GM23338 (cell line): ENCODE results near the gene GSS. TPM values are rescaled to one million over a fixed set of nuclear protein-coding genes. Genes with fewer than 3 reads are reported as not detected.

ENCODE experiments used
- CREB1 ChIP-seq: fragments of 250-450 bp; sonication (Bioruptor Pico); IDR thresholded peaks from 2 replicates; pipeline ENCODE4 v1.5.0; 2020; ENCODE audit warnings: low read depth, mild to moderate bottlenecking, moderate library complexity
- CTCF ChIP-seq, 2 experiments: fragments of 200-600 bp in 1 of 2; sonication (generic) in 1 of 2; conservative IDR thresholded peaks; 2 replicates each; pipeline versions ENCODE4 v1.5.1 to v1.6.1; 2016 to 2017; ENCODE audit warnings: antibody characterized with exemption in 2 of 2, low read depth in 2 of 2, mild to moderate bottlenecking in 2 of 2, moderate library complexity in 1 of 2
- EZH2 ChIP-seq: fragments of 200-600 bp; sonication (generic); IDR thresholded peaks from one replicate; pipeline ENCODE4 v1.8.0; 2017; ENCODE audit warnings: antibody characterized with exemption, mild to moderate bottlenecking, low read depth; ENCODE audit not compliant: unreplicated experiment
- EZH2phosphoT487 ChIP-seq: fragments of 200-600 bp; sonication (generic); IDR thresholded peaks from one replicate; pipeline ENCODE4 v1.8.1; 2018; ENCODE audit warnings: antibody characterized with exemption; ENCODE audit not compliant: unreplicated experiment
- JUNB ChIP-seq: IDR thresholded peaks from one replicate; pipeline ENCODE4 v1.6.1; 2016; ENCODE audit warnings: antibody characterized with exemption; ENCODE audit not compliant: unreplicated experiment
- NANOG ChIP-seq: IDR thresholded peaks from 2 replicates; pipeline ENCODE4 v1.6.1; 2016; ENCODE audit warnings: antibody characterized with exemption, borderline replicate concordance
- POLR2AphosphoS5 ChIP-seq: IDR thresholded peaks from 2 replicates; pipeline ENCODE4 v1.6.1; 2016; ENCODE audit warnings: antibody characterized with exemption, low read depth
- STAT1 ChIP-seq: IDR thresholded peaks from one replicate; pipeline ENCODE4 v1.6.1; 2016; ENCODE audit warnings: antibody characterized with exemption; ENCODE audit not compliant: unreplicated experiment
- ZNF114 ChIP-seq: fragments of 250-450 bp; sonication (Bioruptor Pico); IDR thresholded peaks from 2 replicates; pipeline ENCODE4 v1.5.0; 2020; ENCODE audit warnings: mild to moderate bottlenecking, moderate library complexity
- ZNF331 ChIP-seq: fragments of 250-450 bp; sonication (Bioruptor Pico); IDR thresholded peaks from 2 replicates; pipeline ENCODE4 v1.5.0; 2020; ENCODE audit warnings: low read depth, mild to moderate bottlenecking, moderate library complexity
- ZNF462 ChIP-seq: fragments of 250-450 bp; sonication (Bioruptor Pico); IDR thresholded peaks from 2 replicates; pipeline ENCODE4 v1.5.0; 2020; ENCODE audit warnings: mild to moderate bottlenecking, moderate library complexity
- polyA plus RNA-seq: library from polyadenylated mRNA; unstranded; fragments of >200 nt; fragmentation: Nextera tagmentation; extraction: Ambion mirVana; gene quantifications from 2 replicates; pipeline ENCODE4 v1.2.1, GENCODE V29; 2016
- total RNA-seq: library from RNA; depleted of rRNA; stranded (reverse); fragments of >200 nt; shearing (Covaris generic); gene quantifications from 2 replicates; pipeline ENCODE4 v1.2.3, GENCODE V29; 2014
- TF ChIP-seq, protein P1 (sequence below): IDR thresholded peaks from one replicate; pipeline ENCODE4 v1.6.1; 2018; ENCODE audit warnings: antibody characterized with exemption; ENCODE audit not compliant: unreplicated experiment

GSS gene
- total and polyA plus RNA-seq, 2 experiments from 2014 or later, result 34.0 to 63.3 TPM

- TF ChIP-seq ZNF462, result no peak
- no peak for TF ChIP-seq NANOG
- no peak for TF ChIP-seq STAT1
- TF ChIP-seq CTCF (conservative IDR thresholded peaks at IDR 0.05; ENCODE audit: low read depth in 2 of 2), result no peak
- TF ChIP-seq ZNF114 (CRISPR knock-in tag), result no peak
- TF ChIP-seq, protein P1, sequence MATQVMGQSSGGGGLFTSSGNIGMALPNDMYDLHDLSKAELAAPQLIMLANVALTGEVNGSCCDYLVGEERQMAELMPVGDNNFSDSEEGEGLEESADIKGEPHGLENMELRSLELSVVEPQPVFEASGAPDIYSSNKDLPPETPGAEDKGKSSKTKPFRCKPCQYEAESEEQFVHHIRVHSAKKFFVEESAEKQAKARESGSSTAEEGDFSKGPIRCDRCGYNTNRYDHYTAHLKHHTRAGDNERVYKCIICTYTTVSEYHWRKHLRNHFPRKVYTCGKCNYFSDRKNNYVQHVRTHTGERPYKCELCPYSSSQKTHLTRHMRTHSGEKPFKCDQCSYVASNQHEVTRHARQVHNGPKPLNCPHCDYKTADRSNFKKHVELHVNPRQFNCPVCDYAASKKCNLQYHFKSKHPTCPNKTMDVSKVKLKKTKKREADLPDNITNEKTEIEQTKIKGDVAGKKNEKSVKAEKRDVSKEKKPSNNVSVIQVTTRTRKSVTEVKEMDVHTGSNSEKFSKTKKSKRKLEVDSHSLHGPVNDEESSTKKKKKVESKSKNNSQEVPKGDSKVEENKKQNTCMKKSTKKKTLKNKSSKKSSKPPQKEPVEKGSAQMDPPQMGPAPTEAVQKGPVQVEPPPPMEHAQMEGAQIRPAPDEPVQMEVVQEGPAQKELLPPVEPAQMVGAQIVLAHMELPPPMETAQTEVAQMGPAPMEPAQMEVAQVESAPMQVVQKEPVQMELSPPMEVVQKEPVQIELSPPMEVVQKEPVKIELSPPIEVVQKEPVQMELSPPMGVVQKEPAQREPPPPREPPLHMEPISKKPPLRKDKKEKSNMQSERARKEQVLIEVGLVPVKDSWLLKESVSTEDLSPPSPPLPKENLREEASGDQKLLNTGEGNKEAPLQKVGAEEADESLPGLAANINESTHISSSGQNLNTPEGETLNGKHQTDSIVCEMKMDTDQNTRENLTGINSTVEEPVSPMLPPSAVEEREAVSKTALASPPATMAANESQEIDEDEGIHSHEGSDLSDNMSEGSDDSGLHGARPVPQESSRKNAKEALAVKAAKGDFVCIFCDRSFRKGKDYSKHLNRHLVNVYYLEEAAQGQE, result no peak
- TF ChIP-seq CREB1 (CRISPR knock-in tag), result no peak
- TF ChIP-seq EZH2phosphoT487, result no peak
- no peak for TF ChIP-seq ZNF331 (CRISPR knock-in tag)
- TF ChIP-seq EZH2, result no peak
- TF ChIP-seq POLR2AphosphoS5, result no peak
- TF ChIP-seq JUNB, result no peak
These were observed 72.4 kb downstream of the GSS start (continued) for GRCh38 chr20:34883087-34883688.
